Measurements from ENCODE around the gene PANX2. TPM values are rescaled to one million over a fixed set of nuclear protein-coding genes. Genes with fewer than 3 reads are reported as not detected.

PANX2 gene
- total and polyA plus RNA-seq, 2 of the 13 experiments (the other 11 are each of a cell fraction or from before 2014, with no cell fraction given): 0.15 to 1.1 TPM

- TF ChIP-seq, protein P1, sequence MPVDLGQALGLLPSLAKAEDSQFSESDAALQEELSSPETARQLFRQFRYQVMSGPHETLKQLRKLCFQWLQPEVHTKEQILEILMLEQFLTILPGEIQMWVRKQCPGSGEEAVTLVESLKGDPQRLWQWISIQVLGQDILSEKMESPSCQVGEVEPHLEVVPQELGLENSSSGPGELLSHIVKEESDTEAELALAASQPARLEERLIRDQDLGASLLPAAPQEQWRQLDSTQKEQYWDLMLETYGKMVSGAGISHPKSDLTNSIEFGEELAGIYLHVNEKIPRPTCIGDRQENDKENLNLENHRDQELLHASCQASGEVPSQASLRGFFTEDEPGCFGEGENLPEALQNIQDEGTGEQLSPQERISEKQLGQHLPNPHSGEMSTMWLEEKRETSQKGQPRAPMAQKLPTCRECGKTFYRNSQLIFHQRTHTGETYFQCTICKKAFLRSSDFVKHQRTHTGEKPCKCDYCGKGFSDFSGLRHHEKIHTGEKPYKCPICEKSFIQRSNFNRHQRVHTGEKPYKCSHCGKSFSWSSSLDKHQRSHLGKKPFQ (CRISPR knock-in tag; IDR thresholded peaks at IDR 0.05; ENCODE audit: insufficient replicate concordance): no peak
- TF ChIP-seq WIZ (CRISPR knock-in tag; IDR thresholded peaks at IDR 0.05) (no peak), AKAP8 (CRISPR knock-in tag; IDR thresholded peaks at IDR 0.05) (no peak), CBX1 (IDR thresholded peaks at IDR 0.05; ENCODE audit: low read depth) (no peak), RBFOX2 (IDR thresholded peaks at IDR 0.05; ENCODE audit: low read depth, low read length) (0 out of 2 replicates have a peak, but pooled peaks have one; percentile 22), SCMH1 (CRISPR knock-in tag; IDR thresholded peaks at IDR 0.05; ENCODE audit: borderline replicate concordance) (no peak), ZNF703 (CRISPR knock-in tag; IDR thresholded peaks at IDR 0.05; ENCODE audit: borderline replicate concordance) (no peak), NR2F2 (IDR thresholded peaks at IDR 0.05; ENCODE audit: borderline replicate concordance, low read depth) (no peak), SNAI1 (CRISPR knock-in tag; IDR thresholded peaks at IDR 0.05; ENCODE audit: borderline replicate concordance) (no peak), SRSF9 (IDR thresholded peaks at IDR 0.05; ENCODE audit: borderline replicate concordance, insufficient read depth, low read depth, low read length, poor library complexity, severe bottlenecking) (no peak), PHF8 (CRISPR knock-in tag; IDR thresholded peaks at IDR 0.05) (peak; percentile 51), IRX3 (CRISPR knock-in tag; IDR thresholded peaks at IDR 0.05; ENCODE audit: borderline replicate concordance, low read depth) (no peak), SAP130 (CRISPR knock-in tag; IDR thresholded peaks at IDR 0.05; ENCODE audit: low read depth) (peak; percentile 42; the same call in 1 of the 2 replicates), NR2F6 (IDR thresholded peaks at IDR 0.05) (no peak), NR2F6 (CRISPR knock-in tag; IDR thresholded peaks at IDR 0.05) (0 out of 2 replicates have a peak, but pooled peaks have one; percentile 7), ZNF598 (CRISPR knock-in tag; IDR thresholded peaks at IDR 0.05; ENCODE audit: borderline replicate concordance) (no peak), NFE2L2 (IDR thresholded peaks at IDR 0.05; ENCODE audit: low read length) (no peak)
- TF ChIP-seq, protein P2, sequence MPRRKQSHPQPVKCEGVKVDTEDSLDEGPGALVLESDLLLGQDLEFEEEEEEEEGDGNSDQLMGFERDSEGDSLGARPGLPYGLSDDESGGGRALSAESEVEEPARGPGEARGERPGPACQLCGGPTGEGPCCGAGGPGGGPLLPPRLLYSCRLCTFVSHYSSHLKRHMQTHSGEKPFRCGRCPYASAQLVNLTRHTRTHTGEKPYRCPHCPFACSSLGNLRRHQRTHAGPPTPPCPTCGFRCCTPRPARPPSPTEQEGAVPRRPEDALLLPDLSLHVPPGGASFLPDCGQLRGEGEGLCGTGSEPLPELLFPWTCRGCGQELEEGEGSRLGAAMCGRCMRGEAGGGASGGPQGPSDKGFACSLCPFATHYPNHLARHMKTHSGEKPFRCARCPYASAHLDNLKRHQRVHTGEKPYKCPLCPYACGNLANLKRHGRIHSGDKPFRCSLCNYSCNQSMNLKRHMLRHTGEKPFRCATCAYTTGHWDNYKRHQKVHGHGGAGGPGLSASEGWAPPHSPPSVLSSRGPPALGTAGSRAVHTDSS (CRISPR knock-in tag; conservative IDR thresholded peaks at IDR 0.05): no peak
- TF ChIP-seq, protein P3, sequence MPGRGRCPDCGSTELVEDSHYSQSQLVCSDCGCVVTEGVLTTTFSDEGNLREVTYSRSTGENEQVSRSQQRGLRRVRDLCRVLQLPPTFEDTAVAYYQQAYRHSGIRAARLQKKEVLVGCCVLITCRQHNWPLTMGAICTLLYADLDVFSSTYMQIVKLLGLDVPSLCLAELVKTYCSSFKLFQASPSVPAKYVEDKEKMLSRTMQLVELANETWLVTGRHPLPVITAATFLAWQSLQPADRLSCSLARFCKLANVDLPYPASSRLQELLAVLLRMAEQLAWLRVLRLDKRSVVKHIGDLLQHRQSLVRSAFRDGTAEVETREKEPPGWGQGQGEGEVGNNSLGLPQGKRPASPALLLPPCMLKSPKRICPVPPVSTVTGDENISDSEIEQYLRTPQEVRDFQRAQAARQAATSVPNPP (CRISPR knock-in tag; IDR thresholded peaks at IDR 0.05): no peak
- TF ChIP-seq, protein P4, sequence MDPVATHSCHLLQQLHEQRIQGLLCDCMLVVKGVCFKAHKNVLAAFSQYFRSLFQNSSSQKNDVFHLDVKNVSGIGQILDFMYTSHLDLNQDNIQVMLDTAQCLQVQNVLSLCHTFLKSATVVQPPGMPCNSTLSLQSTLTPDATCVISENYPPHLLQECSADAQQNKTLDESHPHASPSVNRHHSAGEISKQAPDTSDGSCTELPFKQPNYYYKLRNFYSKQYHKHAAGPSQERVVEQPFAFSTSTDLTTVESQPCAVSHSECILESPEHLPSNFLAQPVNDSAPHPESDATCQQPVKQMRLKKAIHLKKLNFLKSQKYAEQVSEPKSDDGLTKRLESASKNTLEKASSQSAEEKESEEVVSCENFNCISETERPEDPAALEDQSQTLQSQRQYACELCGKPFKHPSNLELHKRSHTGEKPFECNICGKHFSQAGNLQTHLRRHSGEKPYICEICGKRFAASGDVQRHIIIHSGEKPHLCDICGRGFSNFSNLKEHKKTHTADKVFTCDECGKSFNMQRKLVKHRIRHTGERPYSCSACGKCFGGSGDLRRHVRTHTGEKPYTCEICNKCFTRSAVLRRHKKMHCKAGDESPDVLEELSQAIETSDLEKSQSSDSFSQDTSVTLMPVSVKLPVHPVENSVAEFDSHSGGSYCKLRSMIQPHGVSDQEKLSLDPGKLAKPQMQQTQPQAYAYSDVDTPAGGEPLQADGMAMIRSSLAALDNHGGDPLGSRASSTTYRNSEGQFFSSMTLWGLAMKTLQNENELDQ (CRISPR knock-in tag; IDR thresholded peaks at IDR 0.05; ENCODE audit: borderline replicate concordance): no peak
These were observed 18.7 kb upstream of the PANX2 start (continued) for GRCh38 chr22:50151571-50152537.

Data from HepG2 (cell line).